Measurements from ENCODE around the gene SPOCD1. TPM values are rescaled to one million over a fixed set of nuclear protein-coding genes. Genes with fewer than 3 reads are reported as not detected.

SPOCD1 gene
- total and polyA plus RNA-seq, 9 donors, result 0.15 to 1.7 (median 0.49) TPM; not detected in 1

- 92 to 99% (median 94%) methylated on average over 7 of the region's 7 CpGs for WGBS, 3 donors
- TF ChIP-seq EP300 (IDR thresholded peaks at IDR 0.05), result no peak
- TF ChIP-seq CTCF (IDR thresholded peaks at IDR 0.05), result no peak
- TF ChIP-seq POLR2A (IDR thresholded peaks at IDR 0.05), result no peak
- H3K4me1 ChIP-seq (ENCODE audit: insufficient read depth), result peaks cover 15% of the 10 kb centered on the region
- no peak for DNase-seq
- H3K9me3 ChIP-seq, result no peaks in the 10 kb centered on the region
- intact Hi-C loops (cut with DNase I), result no loop called here
- H3K27ac ChIP-seq, result no peak overlapping the region
- no peaks in the 10 kb centered on the region for H3K36me3 ChIP-seq
- no peaks in the 10 kb centered on the region for H3K27me3 ChIP-seq
- H3K4me3 ChIP-seq, result no peak overlapping the region
Measured at GRCh38 chr1:31758823-31759222, 57.0 kb downstream of the SPOCD1 start.

DNA sequence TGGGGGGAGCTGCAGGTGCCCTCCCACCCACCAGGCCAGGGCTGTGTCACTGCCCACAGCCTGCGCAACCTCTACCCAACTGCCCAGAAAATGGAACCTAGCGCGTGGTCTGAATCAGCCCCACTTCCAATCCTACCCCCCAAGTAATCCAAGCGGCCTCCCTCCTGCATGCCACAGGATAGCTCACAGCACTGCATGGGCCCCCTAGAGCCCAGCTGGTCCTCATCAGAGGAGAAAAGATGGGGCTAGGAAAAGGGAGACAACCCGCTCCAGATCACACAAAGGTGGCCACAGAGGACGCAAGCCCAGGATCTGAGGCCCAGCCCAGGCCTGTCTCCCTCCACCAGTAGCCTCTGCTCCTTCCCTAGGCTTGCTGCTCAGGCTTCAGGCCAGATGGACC is 57.8 kb downstream of the SPOCD1 start:
- Histone ChIP-seq H3K4me3 (no peak overlapping the region), H3K36me3 (no peaks in the 10 kb centered on the region), H3K4me1 (ENCODE audit: insufficient read depth) (peaks cover 12% of the 10 kb centered on the region), H3K9me3 (no peaks in the 10 kb centered on the region), H3K27me3 (no peaks in the 10 kb centered on the region), H3K27ac (no peak overlapping the region)
- TF ChIP-seq CTCF (IDR thresholded peaks at IDR 0.05) (no peak), POLR2A (IDR thresholded peaks at IDR 0.05) (no peak), EP300 (IDR thresholded peaks at IDR 0.05) (no peak)
- intact Hi-C loops (cut with DNase I), result no loop called here
- 91 to 92% (median 92%) methylated on average over 6 of the region's 6 CpGs for WGBS, 3 donors
- DNase-seq, result no peak

DNA sequence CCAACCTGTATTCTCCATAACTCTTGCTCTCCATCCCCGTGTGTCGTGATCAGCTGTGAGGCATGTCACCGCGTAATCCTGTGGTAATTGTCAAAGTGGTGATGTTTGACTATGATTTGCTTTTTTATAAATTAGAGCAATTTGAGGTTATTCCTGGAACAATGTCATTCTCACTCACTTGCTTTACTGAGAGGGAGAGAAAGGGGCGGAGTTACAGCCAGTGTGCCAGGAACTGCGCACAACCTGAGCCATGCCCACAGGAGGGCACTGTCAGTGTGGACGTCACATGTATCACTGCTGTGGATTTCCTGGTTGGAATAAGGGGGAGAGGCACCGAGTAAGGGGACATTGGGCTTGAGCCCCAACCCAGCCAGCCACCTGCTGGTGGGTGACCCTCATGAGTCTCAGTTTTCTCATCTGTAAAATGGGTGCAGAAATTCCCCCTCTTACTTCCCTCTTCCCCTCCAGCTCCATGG is 58.6 kb downstream of the SPOCD1 start:
- no peaks in the 10 kb centered on the region for H3K9me3 ChIP-seq
- no peaks in the 10 kb centered on the region for H3K27me3 ChIP-seq
- no peak overlapping the region for H3K4me3 ChIP-seq
- WGBS, 3 donors, result 90 to 96% (median 90%) methylated on average over 8 of the region's 8 CpGs
- DNase-seq, result no peak
- intact Hi-C loops (cut with DNase I), result no loop called here
- TF ChIP-seq CTCF (IDR thresholded peaks at IDR 0.05) (no peak), EP300 (IDR thresholded peaks at IDR 0.05) (no peak), POLR2A (IDR thresholded peaks at IDR 0.05) (no peak)
- H3K4me1 ChIP-seq (ENCODE audit: insufficient read depth), result peaks cover 9% of the 10 kb centered on the region
- no peaks in the 10 kb centered on the region for H3K36me3 ChIP-seq
- no peak overlapping the region for H3K27ac ChIP-seq

DNA sequence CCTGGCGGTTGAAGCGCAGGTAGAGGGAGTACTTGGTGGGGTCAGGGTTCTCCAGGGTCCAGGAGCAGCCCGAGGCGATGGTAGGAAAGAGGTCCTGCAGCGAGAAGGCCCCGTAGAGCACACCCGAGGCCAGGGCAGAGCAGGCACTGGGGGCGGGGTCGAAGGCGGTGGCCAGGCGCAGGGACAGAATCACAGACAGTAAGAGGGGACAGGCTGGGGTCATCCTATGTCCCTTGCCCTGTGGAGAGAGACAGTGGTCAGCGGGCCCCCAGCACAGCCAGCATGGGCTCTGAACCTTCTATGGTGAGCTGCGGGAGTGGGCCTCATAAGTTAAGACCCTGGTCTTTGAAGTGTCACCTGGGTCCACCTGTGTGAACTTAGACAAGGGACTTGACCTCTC is 59.2 kb downstream of the SPOCD1 start:
- no peak for DNase-seq
- intact Hi-C loops (cut with DNase I), result no loop called here
- 88 to 92% (median 91%) methylated on average over 13 of the region's 13 CpGs for WGBS, 3 donors

More for the DNA sequence above, 59.2 kb downstream of the SPOCD1 start:
- H3K27ac ChIP-seq, result no peak overlapping the region
- H3K36me3 ChIP-seq, result no peaks in the 10 kb centered on the region
- H3K9me3 ChIP-seq, result no peaks in the 10 kb centered on the region
- H3K4me3 ChIP-seq, result no peak overlapping the region
- TF ChIP-seq POLR2A (IDR thresholded peaks at IDR 0.05) (no peak), EP300 (IDR thresholded peaks at IDR 0.05) (no peak), CTCF (IDR thresholded peaks at IDR 0.05) (no peak)
- peaks cover 8% of the 10 kb centered on the region for H3K4me1 ChIP-seq (ENCODE audit: insufficient read depth)
- H3K27me3 ChIP-seq, result no peaks in the 10 kb centered on the region

All from ovary (tissue), 9 donors.